Omental fat pad (tissue), 4 donors: ENCODE results near the gene CAPS. TPM values are rescaled to one million over a fixed set of nuclear protein-coding genes. Genes with fewer than 3 reads are reported as not detected.

Experiments
- ATAC-seq: fragments of 150-250 bp; one replicate; pipeline ENCODE4 v1.9.1; 2016; ENCODE audit warnings: mild to moderate bottlenecking, moderate library complexity; ENCODE audit not compliant: low FRiP score
- DNase-seq: peaks from one replicate; pipeline ENCODE4 v3.0.0-alpha.2; 2019; ENCODE audit warnings: low spot score
- total RNA-seq, 4 donors: library from RNA; depleted of rRNA; stranded (reverse); fragments of >200 nt; gene quantifications; one replicate each; pipeline ENCODE4 v1.1.0, GENCODE V29; 2016
- TF ChIP-seq, protein P1 (sequence below), 3 donors: fragments of 450-650 bp; IDR thresholded peaks; one replicate each; pipeline ENCODE4 v1.5.1; 2016 to 2017; ENCODE audit warnings: antibody characterized with exemption in 3 of 3, mild to moderate bottlenecking in 3 of 3, moderate library complexity in 2 of 3

The CAPS gene
- total RNA-seq, 4 donors from 2014 or later: 2.3 to 9.0 (median 4.6) TPM

DNA sequence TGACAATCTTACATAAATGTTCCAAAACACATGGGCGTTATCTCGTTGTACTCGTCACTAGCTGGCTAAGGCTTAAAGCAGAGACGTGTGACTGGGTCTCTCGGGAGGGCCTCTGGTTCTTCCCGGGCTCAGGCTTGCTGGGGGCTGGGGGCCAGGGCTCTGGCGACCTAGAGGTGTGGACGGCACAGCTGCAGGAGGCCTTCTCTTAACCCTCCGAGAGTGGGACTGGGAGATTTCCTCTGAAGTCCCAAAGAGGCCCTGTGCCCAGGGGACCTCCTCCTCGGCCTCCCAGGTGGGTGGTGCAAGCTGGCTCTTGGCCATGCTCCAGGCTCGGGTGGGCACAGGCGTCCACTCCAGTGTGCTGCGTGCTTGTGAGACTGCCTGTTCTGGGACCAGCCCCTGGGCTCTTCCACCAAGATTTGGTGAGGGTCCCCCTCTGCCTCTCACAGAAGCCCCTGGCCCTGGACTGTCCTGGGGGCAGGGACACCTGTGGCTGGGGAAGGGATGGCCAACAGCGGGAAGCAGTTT is 2.2 kb downstream of the CAPS start:
- no peak for DNase-seq
- ATAC-seq: no peak
- TF ChIP-seq, protein P1, sequence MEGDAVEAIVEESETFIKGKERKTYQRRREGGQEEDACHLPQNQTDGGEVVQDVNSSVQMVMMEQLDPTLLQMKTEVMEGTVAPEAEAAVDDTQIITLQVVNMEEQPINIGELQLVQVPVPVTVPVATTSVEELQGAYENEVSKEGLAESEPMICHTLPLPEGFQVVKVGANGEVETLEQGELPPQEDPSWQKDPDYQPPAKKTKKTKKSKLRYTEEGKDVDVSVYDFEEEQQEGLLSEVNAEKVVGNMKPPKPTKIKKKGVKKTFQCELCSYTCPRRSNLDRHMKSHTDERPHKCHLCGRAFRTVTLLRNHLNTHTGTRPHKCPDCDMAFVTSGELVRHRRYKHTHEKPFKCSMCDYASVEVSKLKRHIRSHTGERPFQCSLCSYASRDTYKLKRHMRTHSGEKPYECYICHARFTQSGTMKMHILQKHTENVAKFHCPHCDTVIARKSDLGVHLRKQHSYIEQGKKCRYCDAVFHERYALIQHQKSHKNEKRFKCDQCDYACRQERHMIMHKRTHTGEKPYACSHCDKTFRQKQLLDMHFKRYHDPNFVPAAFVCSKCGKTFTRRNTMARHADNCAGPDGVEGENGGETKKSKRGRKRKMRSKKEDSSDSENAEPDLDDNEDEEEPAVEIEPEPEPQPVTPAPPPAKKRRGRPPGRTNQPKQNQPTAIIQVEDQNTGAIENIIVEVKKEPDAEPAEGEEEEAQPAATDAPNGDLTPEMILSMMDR (IDR thresholded peaks at IDR 0.05): no peak

DNA sequence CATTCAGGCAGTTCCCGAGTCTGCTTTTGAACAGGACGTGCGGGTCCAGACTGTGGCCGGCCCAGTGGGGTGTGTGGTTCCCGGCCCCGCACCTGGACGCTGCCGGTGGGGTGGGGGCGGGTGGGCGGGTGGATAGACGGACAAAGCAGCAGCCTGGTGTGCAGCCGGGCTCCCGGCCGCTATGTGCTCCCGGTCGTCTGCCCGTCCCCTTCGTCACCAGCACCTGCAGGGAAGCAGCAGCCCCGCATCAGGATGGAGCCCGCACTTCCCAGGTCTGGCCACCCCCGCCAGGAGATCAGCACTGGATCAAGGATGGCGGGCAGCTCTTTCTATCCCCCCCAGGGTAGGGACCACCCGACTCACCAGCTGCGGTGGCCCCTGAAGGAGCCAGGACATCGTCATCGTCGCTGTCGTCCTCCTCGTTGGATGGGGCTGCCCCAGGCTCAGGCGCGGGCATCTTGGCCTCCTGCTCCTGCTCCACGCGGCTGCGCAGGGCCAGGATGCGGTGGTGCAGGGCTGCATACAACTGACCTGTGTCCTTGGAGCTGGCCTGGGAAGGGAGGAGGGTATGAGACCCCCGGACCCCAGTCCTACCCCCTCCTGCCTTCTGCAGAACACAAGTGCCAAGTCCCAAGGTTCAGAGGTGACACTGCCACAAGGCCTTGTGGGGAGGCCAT is 3.5 kb downstream of the CAPS start:
- DNase-seq (no peak), ATAC-seq (no peak)
- TF ChIP-seq, protein P1 (IDR thresholded peaks at IDR 0.05): no peak

DNA sequence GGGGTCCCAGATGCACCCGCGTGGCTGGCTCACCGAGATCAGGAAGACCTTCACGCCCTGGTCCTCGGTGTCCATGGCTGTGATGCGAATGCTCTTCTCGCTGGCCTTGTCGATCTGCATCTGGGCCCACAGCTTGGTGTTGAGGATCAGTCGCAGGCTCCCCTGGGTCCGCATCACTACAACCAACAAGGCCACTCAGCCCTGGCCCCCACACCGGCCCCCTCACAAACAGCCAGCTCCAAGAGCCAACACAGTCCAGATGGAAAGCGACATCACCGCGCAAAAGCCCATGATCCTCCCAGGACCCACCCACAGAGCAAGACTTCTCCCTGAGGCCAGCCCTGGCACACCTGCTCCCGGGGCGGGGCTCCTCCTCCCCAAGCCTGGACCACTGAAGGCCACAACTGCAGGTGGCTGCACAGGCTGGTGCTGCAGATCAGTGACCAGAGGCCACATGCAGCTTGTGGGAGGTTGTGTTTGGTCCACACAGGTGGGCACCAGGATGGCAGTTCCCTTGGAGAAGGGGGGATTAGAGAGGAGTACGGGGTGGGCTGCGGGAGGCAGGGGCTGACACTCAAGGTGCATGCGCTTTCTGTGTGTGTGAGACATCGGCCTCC is 4.5 kb downstream of the CAPS start:
- TF ChIP-seq, protein P1 (IDR thresholded peaks at IDR 0.05): no peak
- DNase-seq: no peak
- ATAC-seq: no peak

DNA sequence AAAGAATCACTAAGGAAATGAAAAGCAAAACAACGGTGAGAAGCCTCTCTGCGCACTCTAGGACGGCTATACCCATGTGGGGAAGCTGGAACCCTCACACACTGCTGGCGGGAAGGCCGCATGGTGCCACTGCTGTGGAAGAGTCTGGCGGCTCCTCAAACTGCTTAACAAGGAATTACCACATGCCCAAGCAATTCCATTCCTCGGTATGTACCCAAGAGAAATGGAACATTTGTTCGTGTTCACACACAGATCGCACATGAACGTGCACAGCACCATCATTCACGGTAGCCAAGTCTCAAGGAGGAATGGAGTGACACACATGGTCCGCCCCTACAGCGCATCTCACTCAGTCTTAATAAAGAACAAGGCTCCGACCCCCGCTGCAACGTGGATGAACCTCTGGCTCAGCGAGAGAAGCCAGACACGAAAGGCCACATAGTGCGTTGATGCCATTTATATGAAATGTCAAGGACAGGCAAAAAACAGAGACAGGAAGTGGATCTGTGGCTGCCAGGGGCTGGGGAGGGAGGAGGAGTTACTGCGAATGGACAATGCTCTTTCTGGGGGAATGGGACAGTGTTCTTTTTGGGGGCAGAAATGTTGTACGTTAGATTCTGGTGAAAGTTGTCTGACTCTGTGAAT is 7.6 kb downstream of the CAPS start:
- TF ChIP-seq, protein P1 (IDR thresholded peaks at IDR 0.05): no peak
- no peak for ATAC-seq
- DNase-seq: no peak

GRCh38 chr19:5922161-5922545 is 8.1 kb downstream of the CAPS start:
- TF ChIP-seq, protein P1 (IDR thresholded peaks at IDR 0.05): no peak
- ATAC-seq (no peak), DNase-seq (no peak)

DNA sequence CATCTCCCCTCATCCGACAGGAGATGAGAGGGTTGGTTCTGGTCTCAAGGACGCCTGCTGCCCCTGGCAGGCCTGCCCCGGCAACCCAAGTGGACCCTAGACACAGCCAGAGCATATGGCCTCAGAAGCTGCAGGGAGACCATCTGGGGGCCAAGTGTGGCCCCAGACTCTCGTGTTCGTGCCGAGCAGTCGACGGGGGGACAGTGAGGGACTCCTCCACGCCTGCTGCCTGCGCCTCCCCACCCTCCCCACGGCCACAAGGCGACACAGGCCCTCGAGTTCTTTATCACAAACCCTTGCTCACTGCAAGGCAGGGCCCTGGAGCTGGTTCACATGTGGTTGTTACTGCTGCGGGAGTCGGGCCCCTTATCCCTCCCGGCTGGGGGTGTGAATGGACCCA is 9.3 kb downstream of the CAPS start:
- TF ChIP-seq, protein P1 (IDR thresholded peaks at IDR 0.05): no peak
- DNase-seq: no peak

More for the DNA sequence above, 9.3 kb downstream of the CAPS start:
- ATAC-seq: no peak
